HCT116 (cell line): ENCODE data around the gene ARID1A. TPM values are rescaled to one million over a fixed set of nuclear protein-coding genes. Genes with fewer than 3 reads are reported as not detected.

ENCODE experiments used
- ATAC-seq: fragments of 200-7000 bp; cut with Tn5 transposase; 2 replicates; pipeline ENCODE4 v1.9.1; 2020; ENCODE audit warnings: mild to moderate bottlenecking, moderate library complexity
- BruUV-seq: library from RNA; stranded (reverse); fragments of 400-500 nt; replicated peaks from 2 replicates; lab custom pipeline; 2021; lab: Mats Ljungman, UMichigan
- CTCF ChIA-PET: fragments of 300-600 bp; sonication (Branson Sonifier 250); formaldehyde crosslinking; loops from one replicate; lab custom pipeline; 2021; ENCODE audit warnings: antibody characterized with exemption; lab: Charles Lee
- POLR2A ChIA-PET: fragments of 300-600, 350-600 bp; sonication (Branson Sonifier 250); formaldehyde crosslinking; loops from one replicate; lab custom pipeline; 2021; ENCODE audit warnings: antibody characterized with exemption; lab: Charles Lee
- RAD21 ChIA-PET, 2 experiments: fragments of 300-600 bp; sonication (Branson Sonifier 250); formaldehyde crosslinking; loops; one replicate each; lab custom pipeline; 2023; ENCODE audit warnings: low total read pairs in 2 of 2; ENCODE audit not compliant: uncharacterized antibody in 2 of 2, unreplicated experiment in 2 of 2, low non-redundant PET in 1 of 2; lab: Charles Lee
- DNase-seq: peaks from one replicate; pipeline ENCODE4 v3.0.0-alpha.2; 2010; ENCODE audit warnings: low read depth, low spot score
- H2AFZ ChIP-seq: fragments of 200-600 bp; shearing (Covaris generic), sonication (generic); 2 replicates; pipeline ENCODE4 v1.6.1; 2017; ENCODE audit warnings: low read depth, mixed run types, mixed read lengths, antibody characterized with exemption, low read length; ENCODE audit not compliant: poor library complexity, severe bottlenecking
- H3K27ac ChIP-seq: 2 replicates; pipeline ENCODE4 v1.5.1; 2012; ENCODE audit warnings: low read depth, low read length
- H3K27me3 ChIP-seq: fragments of 200-600 bp; sonication (generic); 2 replicates; pipeline ENCODE4 v1.6.1; 2016; ENCODE audit warnings: mixed run types, low read length, mixed read lengths; ENCODE audit not compliant: insufficient read depth
- H3K36me3 ChIP-seq, 2 experiments: fragments of 200-500 bp in 1 of 2; fragments of 200-600 bp in 1 of 2; sonication (Bioruptor generic) in 1 of 2; sonication (generic) in 1 of 2; 2 replicates each; pipeline versions ENCODE4 v1.5.1 to v1.6.1; 2014 to 2016; ENCODE audit warnings: low read length in 2 of 2, inconsistent platforms in 1 of 2, mixed read lengths in 1 of 2, mixed run types in 1 of 2; ENCODE audit not compliant: insufficient read depth in 2 of 2, control insufficient read depth in 1 of 2
- H3K4me1 ChIP-seq, 2 experiments: fragments of 200-600 bp in 1 of 2; sonication (generic) in 1 of 2; 2 replicates each; pipeline versions ENCODE4 v1.5.1 to v1.6.1; 2012 to 2017; ENCODE audit warnings: low read length in 2 of 2, inconsistent platforms in 1 of 2, mild to moderate bottlenecking in 1 of 2, mixed read lengths in 1 of 2, mixed run types in 1 of 2, moderate library complexity in 1 of 2; ENCODE audit not compliant: insufficient read depth in 2 of 2, control insufficient read depth in 1 of 2
- H3K4me2 ChIP-seq: fragments of 200-600 bp; sonication (generic); 2 replicates; pipeline ENCODE4 v1.6.1; 2017; ENCODE audit warnings: mixed run types, low read length, mixed read lengths
- H3K4me3 ChIP-seq, 2 experiments: fragments of 200-600 bp in 1 of 2; sonication (generic) in 1 of 2; replicated peaks in 1 of 2; 2 replicates each; pipeline ENCODE4 v1.5.1; 2011 to 2016; ENCODE audit warnings: low read length in 2 of 2, control low read depth in 1 of 2, low read depth in 1 of 2, mild to moderate bottlenecking in 1 of 2, mixed read lengths in 1 of 2, mixed run types in 1 of 2
- H3K79me2 ChIP-seq: fragments of 200-600 bp; sonication (generic); 2 replicates; pipeline ENCODE4 v1.6.1; 2017; ENCODE audit warnings: mild to moderate bottlenecking, mixed run types, low read length, moderate library complexity, mixed read lengths; ENCODE audit not compliant: insufficient read depth
- H3K9ac ChIP-seq: fragments of 200-600 bp; sonication (generic); 2 replicates; pipeline ENCODE4 v1.6.1; 2016; ENCODE audit warnings: low read length, mixed read lengths
- H3K9me2 ChIP-seq: fragments of 200-600 bp; sonication (generic), shearing (Covaris generic); 2 replicates; pipeline ENCODE4 v1.6.1; 2017; ENCODE audit warnings: mixed run types, mild to moderate bottlenecking, moderate library complexity; ENCODE audit not compliant: insufficient read depth
- H3K9me3 ChIP-seq, 2 experiments: fragments of 200-500 bp in 1 of 2; fragments of 200-600 bp in 1 of 2; sonication (Bioruptor generic) in 1 of 2; sonication (generic) in 1 of 2; 2 replicates each; pipeline ENCODE4 v1.6.1; 2014 to 2017; ENCODE audit warnings: low read length in 2 of 2, mixed read lengths in 2 of 2, inconsistent platforms in 1 of 2, low read depth in 1 of 2, mild to moderate bottlenecking in 1 of 2, mixed run types in 1 of 2, moderate library complexity in 1 of 2; ENCODE audit not compliant: control insufficient read depth in 1 of 2, insufficient read depth in 1 of 2
- H4K20me1 ChIP-seq: fragments of 200-600 bp; sonication (generic), shearing (Covaris generic); 2 replicates; pipeline ENCODE4 v1.6.1; 2017; ENCODE audit warnings: mixed run types, mild to moderate bottlenecking, moderate library complexity; ENCODE audit not compliant: insufficient read depth
- CTCF ChIP-seq, 3 experiments: fragments of 200-600 bp in 1 of 3; sonication (generic) in 1 of 3; IDR thresholded peaks in 2 of 3; conservative IDR thresholded peaks in 1 of 3; 2 replicates each; pipeline ENCODE4 v1.5.1; 2012 to 2017; ENCODE audit warnings: low read depth in 2 of 3, low read length in 2 of 3, antibody characterized with exemption in 1 of 3, borderline replicate concordance in 1 of 3, control low read depth in 1 of 3, mild to moderate bottlenecking in 1 of 3, mixed read lengths in 1 of 3, mixed run types in 1 of 3, moderate library complexity in 1 of 3; ENCODE audit not compliant: insufficient read depth in 1 of 3
- JUND ChIP-seq: IDR thresholded peaks from 2 replicates; pipeline ENCODE4 v1.6.1; 2012
- POLR2AphosphoS5 ChIP-seq: IDR thresholded peaks from 2 replicates; pipeline ENCODE4 v1.6.1; 2011; ENCODE audit warnings: mild to moderate bottlenecking, low read depth, low read length, moderate library complexity
- RAD21 ChIP-seq: IDR thresholded peaks from 2 replicates; pipeline ENCODE4 v1.6.1; 2012; ENCODE audit warnings: low read depth, mild to moderate bottlenecking
- SIN3A ChIP-seq: IDR thresholded peaks from 2 replicates; pipeline ENCODE4 v1.6.1; 2012; ENCODE audit warnings: low read depth
- SRF ChIP-seq: IDR thresholded peaks from 2 replicates; pipeline ENCODE4 v1.6.1; 2012; ENCODE audit warnings: low read depth
- ZBTB33 ChIP-seq: IDR thresholded peaks from 2 replicates; pipeline ENCODE4 v1.6.1; 2011; ENCODE audit warnings: mild to moderate bottlenecking, low read length, moderate library complexity; ENCODE audit not compliant: insufficient replicate concordance; ENCODE audit errors: extremely low read depth
- ZNF274 ChIP-seq: fragments of 200-500 bp; sonication (Bioruptor generic); IDR thresholded peaks from 2 replicates; pipeline ENCODE4 v1.6.1; 2014; ENCODE audit warnings: mild to moderate bottlenecking, low read depth, low read length, inconsistent platforms
- intact Hi-C: fragments of 100-400 bp; cut with micrococcal nuclease; formaldehyde crosslinking; loops from 2 replicates; pipeline ENCODE4 v1.10.0; 2022
- total RNA-seq: library from RNA; stranded (reverse); gene quantifications from one replicate; pipeline ENCODE4 v1.2.1, GENCODE V29; 2021; ENCODE audit not compliant: unreplicated experiment

Gene ARID1A
- total RNA-seq, 1 experiment from 2014 or later = 62.8 TPM

DNA sequence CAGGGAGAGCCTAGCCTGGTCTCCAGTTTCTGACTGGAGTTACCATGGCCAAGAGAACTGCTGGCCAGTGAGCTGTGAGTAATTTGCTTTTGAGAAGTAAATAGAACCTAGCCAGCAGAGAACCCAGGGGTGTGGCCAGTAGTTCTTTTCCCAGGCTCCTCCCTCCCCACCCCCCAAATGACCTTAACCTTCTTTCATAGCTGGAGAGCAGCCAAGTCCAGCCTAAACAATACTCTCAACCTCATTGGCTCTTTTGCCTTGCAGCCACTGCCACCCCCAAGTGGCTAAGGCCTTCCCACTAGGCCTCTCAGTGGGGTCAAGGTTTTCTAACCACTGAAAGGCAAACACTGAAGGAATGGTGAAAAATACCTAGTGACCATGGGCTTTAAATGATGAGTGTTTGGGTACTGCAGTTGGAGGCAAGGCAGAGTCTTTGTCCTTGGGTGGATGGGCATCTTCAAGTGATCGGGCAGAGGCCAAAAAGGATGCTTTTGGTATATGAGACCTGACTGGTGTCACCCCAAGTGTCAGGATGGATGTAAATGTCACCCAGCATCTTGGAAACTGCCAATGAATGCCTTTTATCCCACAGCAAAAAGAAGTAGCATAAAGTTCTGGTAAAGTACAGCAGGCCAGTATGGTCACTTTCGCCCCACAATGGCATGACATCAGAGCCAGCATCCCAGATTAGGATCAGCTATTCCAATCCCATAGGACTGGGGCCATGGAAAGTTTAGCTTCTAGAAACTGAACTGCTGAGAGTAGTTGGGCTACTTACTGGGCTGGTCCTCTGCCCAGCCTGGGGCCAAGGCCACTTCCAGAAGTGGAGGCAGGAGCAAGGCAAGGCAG, 88.4 kb downstream of the ARID1A start:
- DNase-seq = no peak
- Histone ChIP-seq H3K4me3 (no peak overlapping the region), H3K79me2 (peaks cover 8% of the 10 kb centered on the region), H3K4me2 (peak overlapping the region; percentile 20; the same call in 1 of the 2 replicates), H3K9ac (no peak overlapping the region), H3K27me3 (no peaks in the 10 kb centered on the region), H3K27ac (no peak overlapping the region), H2AFZ (no peak overlapping the region), H3K9me3 (no peaks in the 10 kb centered on the region), H3K36me3 (peaks cover 11 to 22% of the 10 kb centered on the region in 2 experiments; a peak in 2 of 4 replicates), H3K9me2 (no peaks in the 10 kb centered on the region), H3K4me1 (peaks cover 21 to 57% of the 10 kb centered on the region in 2 experiments), H4K20me1 (0 out of 2 replicates have a peak, but pooled peaks cover 3% of the 10 kb centered on the region)
- CTCF ChIA-PET = interaction anchor here (1.0 kb wide), 1 partner anchor 182 kb away, joined by 3 read pairs; no protein-coding TSS in a partner anchor
- intact Hi-C loops = no loop called here
- BruUV-seq = no TSS peak
- RAD21 ChIA-PET = no interaction called here
- no peak for ATAC-seq
- POLR2A ChIA-PET = interaction anchor here (1.6 kb wide), 1 partner anchor 84 kb away, joined by 3 read pairs; no protein-coding TSS in a partner anchor
- TF ChIP-seq ZBTB33 = no peak
- no peak for TF ChIP-seq CTCF (IDR thresholded peaks at IDR 0.05 in 2 of 3, conservative IDR thresholded peaks at IDR 0.05 in 1 of 3; ENCODE audit: borderline replicate concordance in 1 of 3, insufficient read depth in 1 of 3, low read depth in 2 of 3, low read length in 2 of 3)
- TF ChIP-seq RAD21 = no peak
- TF ChIP-seq ZNF274 = no peak
- no peak for TF ChIP-seq JUND
- no peak for TF ChIP-seq SIN3A
- TF ChIP-seq POLR2AphosphoS5 = no peak; the same call in 1 of the 2 replicates
- no peak for TF ChIP-seq SRF
